Measurements from ENCODE around the gene PHACTR1. TPM values are rescaled to one million over a fixed set of nuclear protein-coding genes. Genes with fewer than 3 reads are reported as not detected.

The PHACTR1 gene
- total and polyA plus RNA-seq, 3 donors from 2014 or later: 5.1 to 7.6 (median 6.5) TPM

- Histone ChIP-seq H3K9me3 (no peaks in the 10 kb centered on the region), H3K36me3 (ENCODE audit: low read depth, missing control alignments) (no peaks in the 10 kb centered on the region), H3K4me1 (no peaks in the 10 kb centered on the region), H3K4me3 (no peak overlapping the region), H3K27ac (no peak overlapping the region), H3K27me3 (no peaks in the 10 kb centered on the region)
- WGBS, 2 donors: 89 to 94% methylated on average over 5 of the region's 5 CpGs
- intact Hi-C loops (cut with DNase I; ENCODE audit: low total_unique reads): no loop called here
- no peak for DNase-seq
- no peak for TF ChIP-seq POLR2A (IDR thresholded peaks at IDR 0.05)
- TF ChIP-seq CTCF (IDR thresholded peaks at IDR 0.05): no peak
These were observed 199.4 kb downstream of the PHACTR1 start for GRCh38 chr6:12916006-12916405.

- H3K9me3 ChIP-seq: no peaks in the 10 kb centered on the region
- no peak overlapping the region for H3K4me3 ChIP-seq
- no peaks in the 10 kb centered on the region for H3K36me3 ChIP-seq (ENCODE audit: low read depth, missing control alignments)
- WGBS, 2 donors: 65 to 72% methylated on average over 3 of the region's 3 CpGs
- H3K27me3 ChIP-seq: no peaks in the 10 kb centered on the region
- H3K4me1 ChIP-seq: no peaks in the 10 kb centered on the region
- no peak overlapping the region for H3K27ac ChIP-seq
- TF ChIP-seq POLR2A (IDR thresholded peaks at IDR 0.05) (no peak), CTCF (IDR thresholded peaks at IDR 0.05) (no peak)
- DNase-seq: no peak
- intact Hi-C loops (cut with DNase I; ENCODE audit: low total_unique reads): no loop called here
These were observed 200.0 kb downstream of the PHACTR1 start for GRCh38 chr6:12916420-12917136.

GRCh38 chr6:12921467-12921866, 204.9 kb downstream of the PHACTR1 start:
- DNase-seq: no peak
- intact Hi-C loops (cut with DNase I; ENCODE audit: low total_unique reads): no loop called here
- H3K27me3 ChIP-seq: no peaks in the 10 kb centered on the region
- no peak for TF ChIP-seq POLR2A (IDR thresholded peaks at IDR 0.05)
- TF ChIP-seq CTCF (IDR thresholded peaks at IDR 0.05): no peak
- no peaks in the 10 kb centered on the region for H3K9me3 ChIP-seq
- H3K4me3 ChIP-seq: no peak overlapping the region
- no peak overlapping the region for H3K27ac ChIP-seq
- no peaks in the 10 kb centered on the region for H3K36me3 ChIP-seq (ENCODE audit: low read depth, missing control alignments)
- no peaks in the 10 kb centered on the region for H3K4me1 ChIP-seq

GRCh38 chr6:12923644-12924235, 207.2 kb downstream of the PHACTR1 start:
- Histone ChIP-seq H3K36me3 (ENCODE audit: low read depth, missing control alignments) (no peaks in the 10 kb centered on the region), H3K4me3 (no peak overlapping the region), H3K4me1 (no peaks in the 10 kb centered on the region), H3K27ac (no peak overlapping the region), H3K9me3 (no peaks in the 10 kb centered on the region), H3K27me3 (no peaks in the 10 kb centered on the region)
- WGBS, 2 donors: 81 to 87% methylated on average over 3 of the region's 3 CpGs
- TF ChIP-seq CTCF (IDR thresholded peaks at IDR 0.05): no peak
- no peak for TF ChIP-seq POLR2A (IDR thresholded peaks at IDR 0.05)
- intact Hi-C loops (cut with DNase I; ENCODE audit: low total_unique reads): no loop called here
- DNase-seq: no peak

DNA sequence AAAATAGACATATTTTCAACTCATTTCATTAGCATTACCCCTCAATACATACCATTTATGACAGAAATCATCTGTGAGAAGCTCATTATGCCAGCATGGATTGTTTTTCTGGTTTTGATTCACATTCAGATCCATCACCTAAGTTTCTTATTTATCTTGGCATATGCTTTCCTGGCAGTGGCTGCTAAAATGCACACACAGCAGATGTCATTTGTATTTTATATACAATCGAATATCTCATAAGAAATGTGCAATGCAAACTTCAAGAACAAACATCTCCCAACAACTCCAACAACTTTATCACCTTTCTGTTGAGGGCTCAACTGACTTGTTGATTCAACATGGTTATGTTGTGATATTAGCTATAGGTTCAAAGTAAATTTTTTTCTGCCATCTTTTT, 208.3 kb downstream of the PHACTR1 start:
- Histone ChIP-seq H3K27me3 (no peaks in the 10 kb centered on the region), H3K36me3 (ENCODE audit: low read depth, missing control alignments) (no peaks in the 10 kb centered on the region), H3K4me3 (no peak overlapping the region), H3K27ac (no peak overlapping the region), H3K4me1 (no peaks in the 10 kb centered on the region), H3K9me3 (no peaks in the 10 kb centered on the region)
- 78 to 82% methylated on average over 1 of the region's 1 CpG for WGBS, 2 donors
- no peak for DNase-seq
- no peak for TF ChIP-seq POLR2A (IDR thresholded peaks at IDR 0.05)
- TF ChIP-seq CTCF (IDR thresholded peaks at IDR 0.05): no peak
- intact Hi-C loops (cut with DNase I; ENCODE audit: low total_unique reads): no loop called here

Data from testis (tissue), 3 donors.